Forelimb muscle (tissue), 1 donor: Measurements from ENCODE around the gene UBASH3A. TPM values are rescaled to one million over a fixed set of nuclear protein-coding genes. Genes with fewer than 3 reads are reported as not detected.

Experiments used
- DNase-seq: peaks from one replicate; pipeline ENCODE4 v3.0.0-alpha.2; 2013; ENCODE audit warnings: low read depth
- polyA plus RNA-seq: library from polyadenylated mRNA; unstranded; fragments of 120-200 nt; gene quantifications from one replicate; pipeline ENCODE4 v1.2.1, GENCODE V29; 2013; ENCODE audit not compliant: insufficient read length

Gene UBASH3A
- polyA plus RNA-seq, 1 donor, result 0.11 TPM

DNA sequence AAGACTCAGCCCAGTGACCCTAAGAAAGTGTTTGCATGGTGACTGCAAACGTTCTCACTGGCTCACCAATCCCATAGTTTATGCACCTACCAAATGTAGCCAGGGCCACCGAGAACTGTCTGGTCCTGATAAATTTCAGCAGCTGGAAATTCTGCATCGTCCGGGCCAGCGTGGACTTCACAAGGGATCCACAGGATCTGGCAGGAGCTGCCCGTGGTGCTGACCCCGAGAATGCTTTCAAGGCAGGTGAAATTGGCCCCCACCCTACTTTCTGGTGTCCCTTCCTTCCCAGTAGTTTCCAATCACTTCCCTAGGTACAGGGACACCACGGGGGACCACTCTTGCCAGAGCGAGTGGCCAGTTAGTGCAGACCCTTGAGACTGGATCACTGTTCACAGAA, 26.2 kb downstream of the UBASH3A start:
- no peak for DNase-seq

DNA sequence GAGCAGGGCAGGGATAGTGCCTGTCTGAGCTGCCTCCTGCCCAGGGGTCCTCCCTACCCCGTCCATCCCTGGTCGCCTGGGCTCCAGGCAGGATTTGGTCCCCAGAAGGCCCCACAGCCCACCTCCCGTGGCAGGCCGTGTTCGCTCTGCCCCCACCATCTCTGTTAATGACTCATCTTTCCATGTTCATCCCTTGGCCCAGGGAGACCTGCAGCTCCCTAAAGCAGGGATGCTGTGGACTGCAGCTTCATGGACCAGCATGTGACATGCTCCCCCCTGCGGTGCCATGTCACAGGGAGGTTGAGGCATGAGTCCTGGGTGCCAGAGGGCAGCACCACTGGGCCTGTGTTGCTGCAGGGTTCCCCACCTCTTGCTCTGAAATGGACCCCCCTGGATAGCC, 26.8 kb downstream of the UBASH3A start:
- no peak for DNase-seq

DNA sequence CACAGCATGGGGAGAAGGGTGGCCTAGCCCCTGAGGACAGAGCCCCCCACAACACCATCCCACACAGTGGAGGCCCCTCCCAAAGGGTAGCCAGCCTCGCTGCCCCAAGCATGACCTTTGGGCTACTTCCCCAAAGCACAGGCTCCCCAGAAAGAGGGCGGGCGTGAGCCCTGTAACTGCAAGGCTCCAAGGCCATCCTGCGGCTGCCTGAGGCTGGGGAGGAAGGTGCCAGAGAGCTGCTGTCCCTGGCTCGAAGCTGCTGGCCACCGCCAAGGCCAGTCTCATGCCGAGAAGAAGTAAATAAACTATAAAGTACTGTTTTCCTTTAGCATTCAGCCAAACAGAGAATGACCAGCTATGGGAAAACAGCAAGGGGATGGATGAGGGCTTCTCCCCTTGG, 27.5 kb downstream of the UBASH3A start:
- DNase-seq, result no peak

DNA sequence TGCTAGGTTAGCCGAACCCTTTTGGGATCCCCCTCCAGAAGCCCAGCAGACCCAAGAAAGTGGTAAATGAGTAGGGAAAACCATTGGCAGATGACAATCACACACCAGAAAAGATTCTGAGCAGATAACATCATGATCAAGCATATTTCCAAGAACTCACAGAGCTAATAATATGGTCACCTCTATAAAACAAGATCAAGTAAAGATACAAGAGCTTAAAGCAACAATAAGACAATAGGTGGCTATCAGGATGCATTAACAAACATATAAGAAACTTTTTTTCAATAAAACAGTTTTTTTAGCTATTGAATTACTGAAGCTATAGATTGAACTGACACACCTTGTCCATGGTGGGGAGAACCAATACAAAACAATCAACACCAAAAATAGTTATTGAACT, 29.0 kb downstream of the UBASH3A start:
- DNase-seq, result no peak

DNA sequence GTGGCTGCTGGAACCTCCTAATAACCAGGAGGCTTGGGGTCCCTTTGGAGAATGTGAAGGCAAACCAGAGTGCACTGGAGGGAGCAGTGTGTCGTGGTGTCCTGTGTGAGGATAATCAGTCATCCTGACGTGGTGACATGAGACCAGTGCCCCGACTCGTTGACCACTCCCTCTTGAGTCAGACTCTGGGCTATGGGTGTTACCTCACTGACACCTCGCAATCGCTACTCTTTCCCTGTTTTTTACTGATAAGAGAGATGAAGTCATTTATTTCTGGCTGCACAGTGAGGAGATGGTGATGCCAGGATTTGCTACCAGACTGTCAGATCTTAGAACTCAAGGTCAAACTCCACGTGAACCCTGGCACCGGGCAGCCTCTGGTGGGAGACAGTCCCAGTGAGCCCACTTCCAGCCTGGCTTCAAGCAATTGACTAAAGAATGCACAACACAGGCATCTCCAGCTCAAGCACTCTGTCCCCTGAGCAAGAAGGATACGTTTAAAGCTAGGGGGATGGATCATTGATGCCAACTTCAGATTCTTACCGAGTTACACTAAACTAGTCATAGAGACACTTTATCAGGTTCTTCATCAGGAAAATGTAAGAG, 30.3 kb downstream of the UBASH3A start:
- DNase-seq, result no peak

DNA sequence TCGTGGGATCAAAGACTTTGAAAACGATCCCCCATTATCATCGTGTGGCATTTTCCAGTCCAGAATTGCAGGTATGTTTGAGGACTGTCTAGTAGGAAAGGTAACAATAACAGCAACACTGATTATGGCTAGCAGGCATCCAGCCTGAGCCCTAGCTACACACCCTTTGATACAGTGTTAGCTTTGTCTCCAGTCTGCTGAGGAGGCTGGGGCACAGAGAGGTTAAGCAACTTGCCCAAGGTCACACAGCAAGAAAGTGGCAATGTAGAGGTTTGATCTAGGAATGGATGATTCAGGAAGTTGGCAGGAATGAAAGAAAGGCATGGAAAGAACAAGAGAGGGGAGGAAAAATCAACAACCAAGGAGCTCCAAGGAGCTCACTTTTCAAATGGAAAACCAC, 31.2 kb downstream of the UBASH3A start:
- DNase-seq, result no peak

DNA sequence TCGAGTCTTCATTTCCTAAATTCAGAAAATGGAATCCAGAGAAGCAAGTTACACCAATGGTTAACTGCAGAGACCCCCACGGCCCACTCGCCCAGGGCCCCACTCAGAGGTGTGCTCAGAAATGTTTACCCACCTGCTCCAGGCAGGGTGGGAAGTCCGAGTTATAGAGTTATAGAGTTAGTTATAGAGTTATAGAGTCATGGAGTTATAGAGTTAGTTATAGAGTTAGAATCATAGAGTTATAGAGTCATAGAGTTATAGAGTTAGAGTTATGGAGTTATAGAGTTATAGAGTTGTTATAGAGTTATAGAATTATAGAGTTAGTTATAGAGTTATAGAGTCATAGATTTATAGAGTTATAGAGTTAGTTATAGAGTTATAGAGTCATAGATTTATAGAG, 31.7 kb downstream of the UBASH3A start:
- no peak for DNase-seq

DNA sequence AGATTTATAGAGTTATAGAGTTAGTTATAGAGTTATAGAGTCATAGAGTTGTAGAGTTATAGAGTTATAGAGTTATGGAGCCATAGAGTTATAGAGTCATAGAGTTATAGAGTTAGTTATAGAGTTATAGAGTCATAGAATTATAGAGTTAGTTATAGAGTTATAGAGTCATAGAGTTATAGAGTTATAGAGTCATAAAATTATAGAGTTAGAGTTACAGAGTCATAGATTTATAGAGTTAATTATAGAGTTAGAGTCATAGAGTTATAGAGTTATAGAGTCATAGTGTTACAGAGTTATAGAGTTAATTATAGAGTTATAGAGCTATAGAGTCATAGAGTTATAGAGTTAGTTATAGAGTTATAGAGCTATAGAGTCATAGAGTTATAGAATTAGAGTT, 32.1 kb downstream of the UBASH3A start:
- DNase-seq, result no peak

DNA sequence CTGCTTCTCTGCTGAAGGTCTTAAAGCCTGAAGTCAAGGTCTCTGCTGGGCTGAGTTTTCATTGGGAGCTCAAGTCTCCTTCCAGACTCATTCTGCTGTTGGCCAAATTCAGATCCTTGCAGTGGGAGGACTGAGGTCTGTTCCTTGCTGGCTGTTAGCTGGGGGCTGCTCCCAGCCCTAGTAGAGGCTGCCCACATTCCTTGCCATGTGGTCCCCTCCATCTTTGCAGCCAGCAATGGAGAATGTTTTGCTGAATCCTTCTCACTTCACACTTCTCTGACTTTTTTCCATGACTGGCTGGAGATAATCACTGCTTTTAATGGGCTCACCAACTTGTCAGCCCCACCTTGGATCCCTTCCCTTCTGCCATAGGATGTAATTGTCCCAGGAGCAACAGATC, 33.2 kb downstream of the UBASH3A start:
- DNase-seq, result no peak

DNA sequence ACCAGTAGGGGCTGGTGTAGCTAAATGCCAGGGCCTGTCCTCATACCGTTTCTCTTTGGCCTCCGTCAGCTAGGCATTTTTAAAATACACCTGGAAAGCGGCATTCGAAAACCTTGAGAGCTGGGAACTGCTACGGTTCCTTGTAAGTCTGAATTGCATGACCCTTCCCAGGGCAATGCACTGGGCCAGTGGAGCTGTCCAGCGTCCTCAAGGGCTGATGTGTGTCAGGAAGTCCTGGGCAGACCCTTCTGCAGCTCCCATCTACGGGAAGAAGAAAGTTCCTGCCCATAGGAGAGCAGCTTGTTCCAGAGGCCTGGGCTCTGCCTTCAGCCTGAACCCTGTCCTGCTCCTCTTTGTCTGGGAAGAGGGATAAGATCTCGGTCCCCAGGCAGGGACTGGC, 34.1 kb downstream of the UBASH3A start:
- no peak for DNase-seq

DNA sequence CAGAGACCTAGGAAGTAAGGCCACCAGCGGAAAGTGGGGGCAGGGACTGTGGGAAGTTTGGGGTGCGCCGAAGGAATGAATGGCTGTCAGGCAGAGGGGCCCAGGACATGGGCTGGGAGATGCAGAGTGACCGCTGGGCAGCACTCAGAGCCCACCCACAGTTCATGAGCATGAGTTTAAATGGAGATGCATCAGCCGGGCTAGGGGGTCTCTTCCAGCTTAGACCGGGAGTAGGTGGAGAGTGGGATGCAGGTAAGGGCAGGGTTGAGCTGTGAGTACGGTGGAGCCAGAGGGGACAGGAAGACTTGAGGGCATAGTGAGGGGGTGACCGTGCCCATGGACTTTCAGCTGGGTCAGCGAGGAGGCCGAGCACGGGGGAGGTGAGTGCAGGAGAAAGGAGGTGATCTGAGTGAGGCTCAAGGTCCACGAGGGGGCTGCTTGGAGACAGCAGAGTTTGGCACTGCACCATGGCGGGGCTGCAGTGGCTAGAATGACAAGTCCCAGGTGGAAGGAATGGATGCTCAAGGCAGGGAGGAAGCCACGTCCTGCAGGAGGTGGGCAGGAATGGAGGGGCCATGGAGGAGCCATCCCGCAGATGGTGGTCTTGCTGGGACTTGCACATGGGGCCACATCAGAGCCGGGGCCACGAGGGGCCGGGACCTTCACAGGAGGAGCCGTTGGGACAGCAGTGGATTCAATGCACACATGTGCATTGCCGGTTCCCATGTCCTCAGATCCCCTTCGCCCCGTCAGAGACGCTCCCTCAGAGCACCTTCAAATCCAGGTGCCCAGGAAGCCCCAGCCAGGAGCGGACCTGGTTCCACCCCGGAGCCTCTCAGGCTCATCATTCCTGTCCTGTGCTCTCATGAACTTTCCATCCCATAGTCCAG, 34.9 kb downstream of the UBASH3A start:
- no peak for DNase-seq

DNA sequence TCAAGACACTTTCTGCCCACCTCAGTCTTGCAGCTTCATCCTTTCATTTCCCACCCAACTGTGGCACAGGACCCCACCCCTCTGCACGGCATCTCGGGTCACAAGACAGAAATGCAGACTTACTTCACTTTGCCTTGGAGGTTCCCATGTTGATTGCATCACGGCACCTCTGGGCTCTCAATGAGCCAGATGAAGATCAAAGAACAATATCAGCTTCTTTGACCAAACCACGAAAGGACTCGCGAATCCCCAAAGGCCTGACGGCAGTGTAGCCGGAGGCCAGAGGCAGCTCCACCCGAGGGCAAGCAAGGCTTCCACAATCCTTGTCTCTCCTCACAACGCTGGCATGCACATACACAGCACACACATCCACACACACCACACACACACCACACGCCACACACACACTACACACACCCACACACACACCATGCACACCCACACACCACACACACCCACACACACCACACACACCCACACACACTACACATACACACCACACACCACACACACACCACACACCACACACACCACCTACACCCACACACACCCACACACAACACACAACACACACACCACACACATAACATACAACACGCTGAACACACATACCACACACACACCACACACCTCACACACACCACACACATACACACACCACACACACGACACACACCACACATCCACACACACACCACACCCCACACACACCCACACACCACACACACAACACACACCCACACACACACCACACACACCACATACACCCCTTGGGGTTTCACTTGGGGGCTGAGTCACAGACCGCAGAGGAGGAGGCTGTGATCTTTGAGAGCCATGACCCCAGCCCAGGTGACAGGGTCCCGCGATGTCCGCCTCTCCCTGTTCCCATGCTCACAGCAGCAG, 35.8 kb downstream of the UBASH3A start:
- no peak for DNase-seq

DNA sequence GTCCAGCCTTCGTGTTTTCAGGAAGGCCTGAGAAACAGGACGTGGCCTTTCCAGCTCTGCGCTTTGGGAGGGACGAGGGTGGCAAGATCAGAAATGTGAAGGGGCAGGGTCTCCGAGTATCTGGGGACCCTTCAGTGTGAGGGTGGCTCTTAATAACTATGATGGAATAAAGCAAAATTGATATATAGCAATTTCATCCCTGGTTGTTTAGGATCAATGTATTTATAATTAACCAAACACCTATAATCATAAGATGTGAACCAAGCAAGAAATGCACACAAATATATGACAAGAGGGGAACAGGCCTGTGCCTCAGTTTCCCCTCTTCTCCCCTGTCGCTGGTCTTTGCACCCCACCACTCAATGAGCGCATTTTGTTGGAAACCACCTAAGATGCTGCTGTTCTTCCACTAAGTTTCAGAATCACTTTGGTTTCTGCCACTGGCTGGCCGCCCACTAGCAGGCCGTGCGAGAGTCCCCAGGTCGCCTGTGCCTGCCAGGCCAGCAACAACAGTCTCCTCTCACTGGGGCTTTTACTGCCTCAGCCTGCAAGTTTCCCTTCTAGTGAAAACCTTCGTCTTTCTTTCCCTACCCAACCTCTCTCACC, 36.6 kb downstream of the UBASH3A start:
- no peak for DNase-seq

DNA sequence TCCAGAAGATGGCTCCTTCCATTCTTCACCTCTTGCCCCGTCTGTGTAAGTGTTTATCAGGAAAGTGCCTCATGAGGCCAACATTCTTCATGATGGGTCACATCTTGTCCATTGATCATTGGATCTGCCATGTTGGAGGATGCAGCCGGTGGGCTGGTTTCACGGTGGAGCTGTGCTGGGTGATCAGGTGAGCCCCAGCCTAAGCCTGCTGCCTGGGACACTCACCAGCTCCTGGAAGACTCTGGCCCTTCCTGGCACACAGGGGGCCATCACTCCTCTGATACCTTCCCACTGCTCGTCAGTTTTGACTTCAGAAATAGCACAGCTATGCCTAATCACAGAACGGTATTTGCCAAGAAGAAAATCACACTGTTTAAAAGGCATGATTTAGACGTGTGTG, 38.3 kb downstream of the UBASH3A start:
- no peak for DNase-seq

DNA sequence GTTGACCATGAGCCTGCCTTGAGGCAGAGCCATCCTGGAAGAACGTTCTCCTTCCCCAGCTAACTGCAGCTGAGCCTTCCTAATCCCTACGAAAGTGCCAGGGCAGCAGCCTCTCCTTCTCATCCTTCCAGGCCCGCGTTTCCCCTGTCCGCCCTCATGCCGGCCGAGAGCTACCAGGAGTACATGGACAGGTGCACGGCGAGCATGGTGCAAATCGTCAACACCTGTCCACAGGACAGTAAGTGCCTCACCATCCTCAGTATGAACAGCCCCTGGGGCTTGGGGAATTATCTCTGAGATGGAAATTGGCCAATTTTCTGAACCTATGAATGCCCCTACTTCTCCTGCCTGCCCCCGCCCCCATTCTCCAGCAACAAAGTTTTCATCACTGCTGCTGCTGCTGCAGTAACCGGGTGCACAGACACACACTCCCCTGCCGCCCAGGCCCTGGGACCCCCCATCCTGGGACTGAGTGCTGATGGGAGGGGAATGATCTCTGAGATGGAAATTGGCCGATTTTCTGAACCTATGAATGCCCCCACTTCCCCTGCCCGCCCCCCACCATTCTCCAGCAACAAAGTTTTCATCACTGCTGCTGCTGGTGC, 39.6 kb downstream of the UBASH3A start:
- no peak for DNase-seq

DNA sequence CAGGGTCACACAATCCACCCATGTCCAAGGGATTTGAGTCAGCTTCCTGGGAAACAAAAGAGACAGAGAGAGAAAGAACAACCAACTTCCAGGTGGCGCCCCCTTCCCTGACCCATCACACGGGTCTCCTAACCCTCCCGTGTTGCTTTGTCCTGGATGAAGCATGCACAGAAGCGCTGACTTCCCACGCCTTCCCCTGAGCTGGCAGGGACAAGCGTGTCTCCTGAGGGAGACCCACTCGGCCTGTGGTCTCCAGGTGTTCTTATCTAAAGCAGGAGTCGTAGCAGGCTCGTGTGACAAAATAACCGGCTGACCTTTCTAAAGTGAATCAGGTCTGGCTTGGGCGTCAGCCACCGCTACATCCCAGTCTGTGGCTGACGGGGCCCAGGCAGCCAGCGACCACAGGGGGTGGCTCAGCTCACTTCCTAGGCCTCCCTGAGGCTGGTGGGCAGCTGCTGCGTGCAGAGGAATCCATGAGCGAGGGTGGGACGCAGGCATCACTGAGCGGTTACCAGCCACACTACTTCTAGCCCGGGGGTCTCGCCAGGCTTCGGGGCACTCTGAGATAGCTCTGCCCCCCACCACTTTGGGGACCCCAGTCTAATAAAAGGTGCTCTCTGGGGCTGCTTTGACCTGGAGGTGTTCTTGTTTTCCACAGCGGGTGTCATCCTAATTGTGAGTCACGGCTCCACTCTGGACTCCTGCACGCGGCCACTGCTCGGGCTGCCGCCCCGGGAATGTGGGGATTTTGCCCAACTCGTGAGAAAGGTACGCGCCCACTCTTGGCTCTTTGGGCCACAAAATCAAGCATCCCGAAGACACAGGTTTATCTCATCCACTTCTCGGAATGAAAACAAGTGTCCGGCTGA, 40.4 kb downstream of the UBASH3A start:
- DNase-seq, result no peak

DNA sequence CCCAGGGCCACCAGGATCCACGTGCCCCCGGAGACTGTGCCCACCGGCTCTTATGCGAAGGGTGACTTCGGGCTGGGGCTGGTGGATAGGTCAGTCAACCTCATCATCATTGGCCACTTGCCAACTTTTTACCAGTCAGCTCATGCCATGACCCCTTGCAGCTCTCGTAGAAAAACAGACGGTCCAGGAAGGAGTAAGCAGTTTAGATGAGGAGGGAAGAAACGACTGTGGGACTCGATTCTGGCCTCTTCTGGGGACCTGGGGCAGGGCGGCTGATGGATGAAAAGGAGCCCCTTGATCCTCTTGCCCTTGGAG, 41.0 kb downstream of the UBASH3A start:
- DNase-seq, result no peak

DNA sequence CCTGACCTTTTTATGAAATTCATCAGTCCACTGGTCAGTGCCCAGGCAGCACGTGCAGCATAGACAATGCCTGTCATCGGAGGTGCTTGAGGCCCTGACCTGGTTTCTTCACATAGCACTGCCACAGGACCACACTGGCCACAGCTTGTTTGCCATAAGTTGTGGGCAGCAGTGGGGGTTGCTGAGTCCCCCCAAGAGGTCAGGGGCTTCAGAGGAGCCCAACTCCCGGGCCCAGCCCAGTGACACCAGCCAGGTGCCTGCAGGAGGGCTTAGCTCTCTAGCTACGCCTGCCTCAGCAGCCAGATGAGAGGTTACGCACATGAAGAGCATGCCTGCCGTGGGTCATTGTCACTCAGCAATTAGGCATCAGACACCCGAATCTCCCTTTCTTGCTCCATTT, 41.6 kb downstream of the UBASH3A start:
- no peak for DNase-seq

DNA sequence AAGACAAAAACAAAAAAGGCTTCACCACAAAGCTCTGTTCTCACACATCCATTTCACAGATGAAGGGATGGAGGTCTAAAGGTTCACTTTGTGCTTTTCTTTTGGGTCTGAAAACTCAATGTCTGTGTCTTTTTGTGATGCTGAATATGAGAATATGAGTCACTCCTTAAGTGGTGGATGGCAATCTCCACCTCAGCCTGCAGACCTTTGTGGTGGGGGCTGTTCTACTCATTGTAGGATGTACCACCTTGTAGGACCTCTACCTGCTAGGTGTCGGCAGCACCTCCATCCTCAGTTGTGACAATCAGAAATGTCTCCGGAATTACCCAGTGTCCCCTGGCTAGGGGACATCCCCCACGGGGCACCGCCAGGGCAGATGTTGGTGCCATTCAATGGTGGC, 42.8 kb downstream of the UBASH3A start:
- DNase-seq, result no peak

DNA sequence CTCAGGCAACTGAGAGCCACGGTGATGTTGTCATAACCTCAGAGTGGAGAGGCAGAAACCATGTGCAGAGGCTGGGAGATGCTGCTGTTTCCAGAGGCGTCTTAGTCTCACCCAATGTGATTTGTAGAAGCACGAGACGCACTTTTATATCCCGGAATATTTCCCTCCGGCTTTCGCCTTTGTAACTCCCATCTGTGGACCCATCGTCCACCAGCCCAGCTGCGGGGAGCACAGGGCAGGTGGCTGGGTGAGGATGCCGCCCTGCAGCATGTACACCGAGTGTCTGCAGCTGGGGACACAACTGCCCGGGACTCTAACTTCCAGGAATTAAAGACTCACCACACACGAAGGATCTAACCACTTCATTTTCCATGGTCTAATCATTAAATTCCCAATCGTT, 43.5 kb downstream of the UBASH3A start:
- DNase-seq, result no peak

DNA sequence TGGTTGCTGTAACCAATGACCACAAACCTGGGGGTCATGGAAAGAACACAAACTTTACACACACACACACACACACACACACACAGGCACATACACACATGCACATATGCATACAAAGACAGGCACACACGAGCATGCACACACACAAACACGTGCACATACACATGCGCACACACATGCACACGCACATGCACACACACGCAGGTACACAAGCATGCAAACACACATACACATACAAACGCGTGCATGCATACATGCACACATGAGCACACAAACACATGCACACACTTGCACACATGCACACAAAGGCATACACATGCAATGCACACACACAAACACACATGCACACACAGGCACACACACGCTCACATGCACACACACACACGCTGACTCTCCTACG, 44.0 kb downstream of the UBASH3A start:
- no peak for DNase-seq
